Measurements from ENCODE around the gene ZBTB32. TPM values are rescaled to one million over a fixed set of nuclear protein-coding genes. Genes with fewer than 3 reads are reported as not detected.
A peak's percentile ranks its signal among the peaks of the same experiment; 100 is the strongest.

ZBTB32 gene
- polyA plus RNA-seq, 6 donors from 2014 or later, result 0.21 to 1.3 (median 0.70) TPM; not detected in 1

GRCh38 chr19:35746087-35746462, 41.7 kb downstream of the ZBTB32 start:
- peak overlapping the region; percentile 69 to 100 (median 88) for H3K27ac Mint-ChIP-seq
- H3K36me3 Mint-ChIP-seq, result peaks cover 0 to 8% of the 10 kb centered on the region in 2 donors
- peak overlapping the region; percentile 85 to 100 (median 96) for H3K4me3 Mint-ChIP-seq
- peaks cover 43 to 69% (median 58%) of the 10 kb centered on the region in 3 donors for H3K4me1 Mint-ChIP-seq
- DNase-seq, result no peak
- no peaks in the 10 kb centered on the region for H3K27me3 Mint-ChIP-seq
- H3K9me3 Mint-ChIP-seq, result peaks cover 0 to 3% (median 0%) of the 10 kb centered on the region in 7 donors
- ATAC-seq (ENCODE audit: low read depth in 2 of 2), result no peak

- Mint-ChIP-seq H3K27ac (peak overlapping the region in 5 of 6 donors; percentile 69 to 99 (median 88)), H3K9me3 (peaks cover 0 to 3% (median 0%) of the 10 kb centered on the region in 7 donors), H3K27me3 (no peaks in the 10 kb centered on the region), H3K4me1 (peaks cover 43 to 69% (median 57%) of the 10 kb centered on the region in 3 donors), H3K36me3 (peaks cover 0 to 8% of the 10 kb centered on the region in 2 donors), H3K4me3 (peak overlapping the region; percentile 85 to 100 (median 96))
- no peak for DNase-seq
- no peak for ATAC-seq (ENCODE audit: low read depth in 2 of 2)
These were observed 42.2 kb downstream of the ZBTB32 start for GRCh38 chr19:35746531-35746930.

GRCh38 chr19:35748106-35749020, 44.0 kb downstream of the ZBTB32 start, which contains the start of gene LIN37:
Gene LIN37, plus strand, starts transcription at chr19:35748576. Its CDS starts 149 bp downstream, at chr19:35748725.
- peaks cover 38 to 53% (median 46%) of the 10 kb centered on the region in 3 donors for H3K4me1 Mint-ChIP-seq
- H3K36me3 Mint-ChIP-seq, result peaks cover 0 to 5% of the 10 kb centered on the region in 2 donors
- H3K9me3 Mint-ChIP-seq, result peaks cover 0 to 3% (median 0%) of the 10 kb centered on the region in 7 donors
- peak within 1 kb of the TSS; percentile 90 to 100 (median 99) for H3K4me3 Mint-ChIP-seq
- no peaks in the 10 kb centered on the region for H3K27me3 Mint-ChIP-seq
- DNase-seq (peak; percentile 98), ATAC-seq (ENCODE audit: low read depth in 2 of 2) (peak; percentile 68 to 71)
- peak within 1 kb of the TSS; percentile 92 to 99 (median 98) for H3K27ac Mint-ChIP-seq

GRCh38 chr19:35750167-35750566, 45.8 kb downstream of the ZBTB32 start:
- Mint-ChIP-seq H3K4me3 (peak overlapping the region in 7 of 8 donors; percentile 9 to 88 (median 42)), H3K9me3 (peaks cover 0 to 3% (median 0%) of the 10 kb centered on the region in 7 donors), H3K27ac (peak overlapping the region in 4 of 6 donors; percentile 33 to 73 (median 50)), H3K27me3 (peaks cover 4 to 14% (median 13%) of the 10 kb centered on the region in 3 donors), H3K4me1 (peaks cover 38 to 45% (median 41%) of the 10 kb centered on the region in 3 donors), H3K36me3 (peaks cover 0 to 23% of the 10 kb centered on the region in 2 donors)
- ATAC-seq (ENCODE audit: low read depth in 2 of 2), result no peak
- DNase-seq, result no peak

GRCh38 chr19:35751839-35752745, 47.7 kb downstream of the ZBTB32 start:
- H3K4me3 Mint-ChIP-seq, result no peak overlapping the region
- H3K4me1 Mint-ChIP-seq, result peaks cover 37 to 42% (median 39%) of the 10 kb centered on the region in 3 donors
- H3K36me3 Mint-ChIP-seq, result peaks cover 0 to 25% of the 10 kb centered on the region in 2 donors
- ATAC-seq (ENCODE audit: low read depth in 2 of 2), result no peak
- H3K9me3 Mint-ChIP-seq, result peaks cover 0 to 1% (median 0%) of the 10 kb centered on the region in 7 donors
- H3K27ac Mint-ChIP-seq, result no peak overlapping the region
- DNase-seq, result no peak
- peaks cover 9 to 29% (median 25%) of the 10 kb centered on the region in 3 donors for H3K27me3 Mint-ChIP-seq

GRCh38 chr19:35752746-35753350, 48.5 kb downstream of the ZBTB32 start:
- no peak for ATAC-seq (ENCODE audit: low read depth in 2 of 2)
- DNase-seq, result no peak
- Mint-ChIP-seq H3K9me3 (peaks cover 0 to 1% (median 0%) of the 10 kb centered on the region in 7 donors), H3K4me3 (peak overlapping the region in 1 of 8 donors; percentile 49), H3K4me1 (peaks cover 41 to 44% (median 43%) of the 10 kb centered on the region in 3 donors), H3K36me3 (peaks cover 0 to 25% of the 10 kb centered on the region in 2 donors), H3K27ac (no peak overlapping the region), H3K27me3 (peaks cover 9 to 30% (median 25%) of the 10 kb centered on the region in 3 donors)

- DNase-seq (no peak), ATAC-seq (ENCODE audit: low read depth in 2 of 2) (no peak)
- Mint-ChIP-seq H3K27me3 (peaks cover 9 to 30% (median 25%) of the 10 kb centered on the region in 3 donors), H3K9me3 (peaks cover 0 to 1% (median 0%) of the 10 kb centered on the region in 7 donors), H3K4me3 (peak overlapping the region in 2 of 8 donors; percentile 23 to 49), H3K4me1 (peaks cover 35 to 42% (median 39%) of the 10 kb centered on the region in 3 donors), H3K36me3 (peaks cover 0 to 25% of the 10 kb centered on the region in 2 donors), H3K27ac (no peak overlapping the region)
These were observed 49.4 kb downstream of the ZBTB32 start for GRCh38 chr19:35753634-35754369.

- peaks cover 0 to 1% (median 0%) of the 10 kb centered on the region in 7 donors for H3K9me3 Mint-ChIP-seq
- peak overlapping the region in 3 of 8 donors; percentile 24 to 69 (median 62) for H3K4me3 Mint-ChIP-seq
- no peak overlapping the region for H3K27ac Mint-ChIP-seq
- H3K4me1 Mint-ChIP-seq, result peaks cover 38 to 42% (median 39%) of the 10 kb centered on the region in 3 donors
- ATAC-seq (ENCODE audit: low read depth in 2 of 2) (no peak), DNase-seq (no peak)
- H3K27me3 Mint-ChIP-seq, result peaks cover 9 to 30% (median 25%) of the 10 kb centered on the region in 3 donors
- H3K36me3 Mint-ChIP-seq, result peaks cover 0 to 25% of the 10 kb centered on the region in 2 donors
These were observed 50.2 kb downstream of the ZBTB32 start for GRCh38 chr19:35754370-35755130.

GRCh38 chr19:35755131-35755549, 50.8 kb downstream of the ZBTB32 start:
- H3K36me3 Mint-ChIP-seq, result peaks cover 0 to 25% of the 10 kb centered on the region in 2 donors
- no peak overlapping the region for H3K27ac Mint-ChIP-seq
- ATAC-seq (ENCODE audit: low read depth in 2 of 2), result no peak
- H3K27me3 Mint-ChIP-seq, result peaks cover 9 to 30% (median 25%) of the 10 kb centered on the region in 3 donors
- H3K9me3 Mint-ChIP-seq, result no peaks in the 10 kb centered on the region
- peak overlapping the region in 6 of 8 donors; percentile 24 to 72 (median 58) for H3K4me3 Mint-ChIP-seq
- no peak for DNase-seq
- peaks cover 35 to 38% (median 37%) of the 10 kb centered on the region in 3 donors for H3K4me1 Mint-ChIP-seq

GRCh38 chr19:35755550-35756376, 51.4 kb downstream of the ZBTB32 start:
- Mint-ChIP-seq H3K36me3 (peaks cover 0 to 25% of the 10 kb centered on the region in 2 donors), H3K27ac (no peak overlapping the region), H3K9me3 (no peaks in the 10 kb centered on the region), H3K4me3 (peak overlapping the region in 7 of 8 donors; percentile 47 to 89 (median 68)), H3K27me3 (peaks cover 9 to 30% (median 25%) of the 10 kb centered on the region in 3 donors), H3K4me1 (peaks cover 33 to 37% (median 37%) of the 10 kb centered on the region in 3 donors)
- ATAC-seq (ENCODE audit: low read depth in 2 of 2), result no peak
- peak; percentile 45 for DNase-seq
